HG03342 (cell line): ENCODE data around the gene ZNF335.

ENCODE experiments used
- ATAC-seq: cut with Tn5 transposase; IDR thresholded peaks from one replicate; pipeline ENCODE4 v1.9.1; 2021; ENCODE audit warnings: mild to moderate bottlenecking, moderate library complexity; ENCODE audit not compliant: unreplicated experiment

ZNF335 gene

GRCh38 chr20:45971675-45972499 is at the start of gene ZNF335:
Gene ZNF335, minus strand, starts transcription at chr20:45972203. Its CDS starts 793 bp downstream, at chr20:45971410.
- peak; percentile 72 for ATAC-seq

- ATAC-seq = no peak
Measured at GRCh38 chr20:46020555-46020954, 48.6 kb upstream of the ZNF335 start.

GRCh38 chr20:46018611-46019010 is 46.6 kb upstream of the ZNF335 start:
- ATAC-seq = no peak

- ATAC-seq = no peak
Measured at GRCh38 chr20:46018112-46018511, 46.1 kb upstream of the ZNF335 start.

- no peak for ATAC-seq
Measured at GRCh38 chr20:46017272-46017671, 45.3 kb upstream of the ZNF335 start.

- ATAC-seq = no peak
Measured at GRCh38 chr20:46014517-46015396, 42.8 kb upstream of the ZNF335 start.

- peak; percentile 72 for ATAC-seq
Measured at GRCh38 chr20:46013829-46014516, 42.0 kb upstream of the ZNF335 start.

GRCh38 chr20:46013322-46013828 is 41.4 kb upstream of the ZNF335 start:
- no peak for ATAC-seq

GRCh38 chr20:46012921-46013320 is 40.9 kb upstream of the ZNF335 start:
- ATAC-seq = no peak

- no peak for ATAC-seq
Measured at GRCh38 chr20:46011631-46012482, 39.9 kb upstream of the ZNF335 start.

- no peak for ATAC-seq
Measured at GRCh38 chr20:46010491-46011391, 38.7 kb upstream of the ZNF335 start.

GRCh38 chr20:46009816-46010215 is 37.8 kb upstream of the ZNF335 start:
- ATAC-seq = no peak

GRCh38 chr20:46007671-46008070 is 35.7 kb upstream of the ZNF335 start:
- ATAC-seq = no peak

GRCh38 chr20:46006964-46007363 is 35.0 kb upstream of the ZNF335 start:
- ATAC-seq = no peak

- ATAC-seq = no peak
Measured at GRCh38 chr20:46006022-46006705, 34.2 kb upstream of the ZNF335 start.

- no peak for ATAC-seq
Measured at GRCh38 chr20:46004889-46005473, 33.0 kb upstream of the ZNF335 start.

- no peak for ATAC-seq
Measured at GRCh38 chr20:46004187-46004586, 32.2 kb upstream of the ZNF335 start.

- ATAC-seq = no peak
Measured at GRCh38 chr20:46002008-46002407, 30.0 kb upstream of the ZNF335 start.
